HepG2 (cell line): Measurements from ENCODE around the gene ESYT1. TPM values are rescaled to one million over a fixed set of nuclear protein-coding genes. Genes with fewer than 3 reads are reported as not detected.

Experiments
- CBX1 ChIP-seq: IDR thresholded peaks from one replicate; pipeline ENCODE4 v1.6.1; 2016; ENCODE audit warnings: antibody characterized with exemption, low read depth
- EHMT2 ChIP-seq: fragments of 200-600 bp; sonication (generic); IDR thresholded peaks from 2 replicates; pipeline ENCODE4 v1.7.0; 2017; ENCODE audit warnings: antibody characterized with exemption, low read depth, low read length, borderline replicate concordance
- GPBP1L1 ChIP-seq: sonication (generic); formaldehyde crosslinking; IDR thresholded peaks from 2 replicates; pipeline ENCODE4 v1.5.0; 2020; ENCODE audit warnings: mild to moderate bottlenecking, missing genetic modification reagents
- KLF12 ChIP-seq: sonication (generic); formaldehyde crosslinking; IDR thresholded peaks from 2 replicates; pipeline ENCODE4 v1.4.0; 2020; ENCODE audit warnings: missing genetic modification reagents, borderline replicate concordance
- MBD4 ChIP-seq: IDR thresholded peaks from 2 replicates; pipeline ENCODE4 v1.6.1; 2012; ENCODE audit warnings: low read length, inconsistent platforms, borderline replicate concordance
- MED13 ChIP-seq: sonication (generic); formaldehyde crosslinking; IDR thresholded peaks from 2 replicates; pipeline ENCODE4 v1.5.0; 2020; ENCODE audit warnings: missing genetic modification reagents
- NKX3-1 ChIP-seq: sonication (generic); formaldehyde crosslinking; IDR thresholded peaks from 2 replicates; pipeline ENCODE4 v1.5.0; 2020; ENCODE audit warnings: missing genetic modification reagents
- PITX1 ChIP-seq: sonication (generic); formaldehyde crosslinking; IDR thresholded peaks from 2 replicates; pipeline ENCODE4 v1.5.1; 2020; ENCODE audit warnings: mild to moderate bottlenecking, missing genetic modification reagents
- RFXAP ChIP-seq: sonication (generic); formaldehyde crosslinking; IDR thresholded peaks from 2 replicates; pipeline ENCODE4 v1.4.0; 2020; ENCODE audit warnings: missing genetic modification reagents, borderline replicate concordance
- SKI ChIP-seq: fragments of 450-650 bp; IDR thresholded peaks from one replicate; pipeline ENCODE4 v1.6.1; 2018; ENCODE audit warnings: mild to moderate bottlenecking; ENCODE audit not compliant: partially characterized antibody
- SPEN ChIP-seq: sonication (generic); formaldehyde crosslinking; IDR thresholded peaks from 2 replicates; pipeline ENCODE4 v1.5.1; 2020; ENCODE audit warnings: low read depth, mild to moderate bottlenecking, missing genetic modification reagents
- TEAD3 ChIP-seq: optimal IDR thresholded peaks from 2 replicates; pipeline ENCODE3; 2016; ENCODE audit warnings: borderline replicate concordance
- ZNF143 ChIP-seq: sonication (generic); formaldehyde crosslinking; IDR thresholded peaks from 2 replicates; pipeline ENCODE4 v1.4.0; 2020; ENCODE audit warnings: missing genetic modification reagents
- ZNF770 ChIP-seq: sonication (generic); formaldehyde crosslinking; IDR thresholded peaks from 2 replicates; pipeline ENCODE4 v1.5.0; 2020; ENCODE audit warnings: mild to moderate bottlenecking, missing genetic modification reagents
- ZNF777 ChIP-seq: sonication (generic); formaldehyde crosslinking; IDR thresholded peaks from 2 replicates; pipeline ENCODE4 v1.4.0; 2020; ENCODE audit warnings: missing genetic modification reagents
- ZNF780A ChIP-seq: sonication (generic); formaldehyde crosslinking; IDR thresholded peaks from 2 replicates; pipeline ENCODE4 v1.8.0; 2022; ENCODE audit warnings: mild to moderate bottlenecking, missing genetic modification reagents, moderate library complexity
- polyA plus RNA-seq, 8 experiments: library from polyadenylated mRNA; depleted of rRNA in 3 of 8; stranded (reverse) in 7 of 8; unstranded in 1 of 8; fragments of >200 nt; fragmentation: Illumina TruSeq in 4 of 8; extraction: Trizol in 4 of 8; gene quantifications; 2 replicates each; pipeline versions ENCODE4 v1.2.1 to v1.2.3, GENCODE V29; 2011 to 2016; ENCODE audit warnings: low read depth in 4 of 8, missing spikeins in 1 of 8, mixed read lengths in 1 of 8; ENCODE audit not compliant: insufficient read depth in 1 of 8
- total RNA-seq, 5 experiments: library from RNA; depleted of rRNA; stranded (reverse); fragments of >200 nt; fragmentation: Illumina TruSeq; extraction: Trizol; gene quantifications; 2 replicates each; pipeline ENCODE4 v1.2.3, GENCODE V29; 2016; ENCODE audit warnings: low read depth in 1 of 5
- TF ChIP-seq, protein P1 (sequence below): sonication (generic); formaldehyde crosslinking; IDR thresholded peaks from 2 replicates; pipeline ENCODE4 v1.4.0; 2020; ENCODE audit warnings: missing genetic modification reagents
- TF ChIP-seq, protein P2 (sequence below): sonication (generic); formaldehyde crosslinking; IDR thresholded peaks from 2 replicates; pipeline ENCODE4 v1.5.0; 2020; ENCODE audit warnings: mild to moderate bottlenecking, missing genetic modification reagents

ESYT1 gene
- total and polyA plus RNA-seq, 2 of the 13 experiments (the other 11 are each of a cell fraction or from before 2014, with no cell fraction given) = 66.9 to 71.0 TPM

DNA sequence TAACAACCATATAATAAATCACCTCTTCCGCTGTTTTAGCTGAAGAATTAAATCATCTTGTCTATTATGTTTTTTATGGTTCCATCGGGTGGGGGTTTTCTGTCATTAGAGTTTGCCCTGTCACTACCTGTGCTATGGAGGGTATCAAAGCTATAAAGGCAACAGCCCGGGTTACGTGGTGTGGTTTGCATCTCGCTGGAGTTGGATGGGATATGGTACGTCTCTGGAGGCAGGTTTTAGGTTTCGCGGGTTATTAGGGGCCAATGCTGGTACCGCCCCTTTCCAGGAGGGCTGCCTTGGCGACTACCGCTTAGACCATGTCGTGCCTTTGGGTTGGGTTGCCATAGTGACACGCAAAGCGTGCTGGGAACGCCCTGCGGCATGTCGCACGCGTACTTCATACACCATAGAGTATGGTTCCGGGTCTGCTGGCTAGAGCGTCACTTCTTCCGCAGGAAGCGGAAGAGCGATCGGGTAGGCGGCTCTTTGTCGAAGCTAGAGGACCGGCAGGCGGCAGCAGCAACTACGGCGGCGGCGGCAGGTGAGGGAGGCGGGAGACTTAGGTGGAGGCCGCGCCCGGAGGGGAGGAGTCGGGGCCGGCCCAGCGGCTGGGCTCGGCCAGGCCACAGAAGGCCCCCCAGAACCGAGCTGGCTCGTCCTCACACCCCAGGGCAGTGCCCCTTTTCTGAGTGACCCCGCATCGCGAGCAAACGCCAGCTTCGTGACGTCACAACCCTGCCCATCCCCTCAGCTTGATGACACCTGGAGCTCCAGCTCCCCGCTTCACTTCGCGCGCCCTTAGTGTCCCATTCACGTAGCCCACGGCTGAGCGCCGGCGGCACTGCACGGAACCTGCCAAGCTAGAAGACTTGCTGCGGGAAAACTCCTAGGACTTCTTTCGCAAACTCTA, 10.0 kb upstream of the ESYT1 start, which contains the start of gene ZC3H10 (continued):
- TF ChIP-seq KLF12 (peak; percentile 84; the same call in 1 of the 2 replicates), ZNF777 (CRISPR knock-in tag) (no peak), SKI (peak; percentile 37), ZNF143 (peak; percentile 91), GPBP1L1 (CRISPR knock-in tag) (no peak), PITX1 (CRISPR knock-in tag) (peak; percentile 76), SPEN (CRISPR knock-in tag) (peak; percentile 99), ZNF780A (no peak), MBD4 (no peak), ZNF770 (CRISPR knock-in tag) (peak; percentile 85), RFXAP (CRISPR knock-in tag) (peak; percentile 86; the same call in 1 of the 2 replicates), EHMT2 (no peak), CBX1 (peak; percentile 89), NKX3-1 (CRISPR knock-in tag) (no peak), TEAD3 (CRISPR knock-in tag) (peak; percentile 90), MED13 (CRISPR knock-in tag) (peak; percentile 69; the same call in 1 of the 2 replicates)
- TF ChIP-seq, protein P1, sequence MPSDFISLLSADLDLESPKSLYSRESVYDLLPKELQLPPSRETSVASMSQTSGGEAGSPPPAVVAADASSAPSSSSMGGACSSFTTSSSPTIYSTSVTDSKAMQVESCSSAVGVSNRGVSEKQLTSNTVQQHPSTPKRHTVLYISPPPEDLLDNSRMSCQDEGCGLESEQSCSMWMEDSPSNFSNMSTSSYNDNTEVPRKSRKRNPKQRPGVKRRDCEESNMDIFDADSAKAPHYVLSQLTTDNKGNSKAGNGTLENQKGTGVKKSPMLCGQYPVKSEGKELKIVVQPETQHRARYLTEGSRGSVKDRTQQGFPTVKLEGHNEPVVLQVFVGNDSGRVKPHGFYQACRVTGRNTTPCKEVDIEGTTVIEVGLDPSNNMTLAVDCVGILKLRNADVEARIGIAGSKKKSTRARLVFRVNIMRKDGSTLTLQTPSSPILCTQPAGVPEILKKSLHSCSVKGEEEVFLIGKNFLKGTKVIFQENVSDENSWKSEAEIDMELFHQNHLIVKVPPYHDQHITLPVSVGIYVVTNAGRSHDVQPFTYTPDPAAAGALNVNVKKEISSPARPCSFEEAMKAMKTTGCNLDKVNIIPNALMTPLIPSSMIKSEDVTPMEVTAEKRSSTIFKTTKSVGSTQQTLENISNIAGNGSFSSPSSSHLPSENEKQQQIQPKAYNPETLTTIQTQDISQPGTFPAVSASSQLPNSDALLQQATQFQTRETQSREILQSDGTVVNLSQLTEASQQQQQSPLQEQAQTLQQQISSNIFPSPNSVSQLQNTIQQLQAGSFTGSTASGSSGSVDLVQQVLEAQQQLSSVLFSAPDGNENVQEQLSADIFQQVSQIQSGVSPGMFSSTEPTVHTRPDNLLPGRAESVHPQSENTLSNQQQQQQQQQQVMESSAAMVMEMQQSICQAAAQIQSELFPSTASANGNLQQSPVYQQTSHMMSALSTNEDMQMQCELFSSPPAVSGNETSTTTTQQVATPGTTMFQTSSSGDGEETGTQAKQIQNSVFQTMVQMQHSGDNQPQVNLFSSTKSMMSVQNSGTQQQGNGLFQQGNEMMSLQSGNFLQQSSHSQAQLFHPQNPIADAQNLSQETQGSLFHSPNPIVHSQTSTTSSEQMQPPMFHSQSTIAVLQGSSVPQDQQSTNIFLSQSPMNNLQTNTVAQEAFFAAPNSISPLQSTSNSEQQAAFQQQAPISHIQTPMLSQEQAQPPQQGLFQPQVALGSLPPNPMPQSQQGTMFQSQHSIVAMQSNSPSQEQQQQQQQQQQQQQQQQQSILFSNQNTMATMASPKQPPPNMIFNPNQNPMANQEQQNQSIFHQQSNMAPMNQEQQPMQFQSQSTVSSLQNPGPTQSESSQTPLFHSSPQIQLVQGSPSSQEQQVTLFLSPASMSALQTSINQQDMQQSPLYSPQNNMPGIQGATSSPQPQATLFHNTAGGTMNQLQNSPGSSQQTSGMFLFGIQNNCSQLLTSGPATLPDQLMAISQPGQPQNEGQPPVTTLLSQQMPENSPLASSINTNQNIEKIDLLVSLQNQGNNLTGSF (CRISPR knock-in tag) = no peak
- TF ChIP-seq, protein P2, sequence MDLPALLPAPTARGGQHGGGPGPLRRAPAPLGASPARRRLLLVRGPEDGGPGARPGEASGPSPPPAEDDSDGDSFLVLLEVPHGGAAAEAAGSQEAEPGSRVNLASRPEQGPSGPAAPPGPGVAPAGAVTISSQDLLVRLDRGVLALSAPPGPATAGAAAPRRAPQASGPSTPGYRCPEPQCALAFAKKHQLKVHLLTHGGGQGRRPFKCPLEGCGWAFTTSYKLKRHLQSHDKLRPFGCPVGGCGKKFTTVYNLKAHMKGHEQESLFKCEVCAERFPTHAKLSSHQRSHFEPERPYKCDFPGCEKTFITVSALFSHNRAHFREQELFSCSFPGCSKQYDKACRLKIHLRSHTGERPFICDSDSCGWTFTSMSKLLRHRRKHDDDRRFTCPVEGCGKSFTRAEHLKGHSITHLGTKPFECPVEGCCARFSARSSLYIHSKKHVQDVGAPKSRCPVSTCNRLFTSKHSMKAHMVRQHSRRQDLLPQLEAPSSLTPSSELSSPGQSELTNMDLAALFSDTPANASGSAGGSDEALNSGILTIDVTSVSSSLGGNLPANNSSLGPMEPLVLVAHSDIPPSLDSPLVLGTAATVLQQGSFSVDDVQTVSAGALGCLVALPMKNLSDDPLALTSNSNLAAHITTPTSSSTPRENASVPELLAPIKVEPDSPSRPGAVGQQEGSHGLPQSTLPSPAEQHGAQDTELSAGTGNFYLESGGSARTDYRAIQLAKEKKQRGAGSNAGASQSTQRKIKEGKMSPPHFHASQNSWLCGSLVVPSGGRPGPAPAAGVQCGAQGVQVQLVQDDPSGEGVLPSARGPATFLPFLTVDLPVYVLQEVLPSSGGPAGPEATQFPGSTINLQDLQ (CRISPR knock-in tag) = peak; percentile 93; the same call in 1 of the 2 replicates
